Measurements from ENCODE around the gene HCRT. TPM values are rescaled to one million over a fixed set of nuclear protein-coding genes. Genes with fewer than 3 reads are reported as not detected.

The HCRT gene
- total and polyA plus RNA-seq, 2 of the 8 experiments (the other 6 are each of a cell fraction or from before 2014, with no cell fraction given) = not detected

- no peaks in the 10 kb centered on the region for H3K4me1 ChIP-seq (replicated peaks in 1 of 4; ENCODE audit: control insufficient read depth in 3 of 4, insufficient read depth in 4 of 4, low read length in 3 of 4)
- no peak overlapping the region for H2BK20ac ChIP-seq (ENCODE audit: low read length)
- TF ChIP-seq KDM4A (IDR thresholded peaks at IDR 0.05; ENCODE audit: low read depth, low read length, severe bottlenecking) = no peak
- no peak for TF ChIP-seq POU5F1 (IDR thresholded peaks at IDR 0.05; ENCODE audit: low read depth, low read length)
- TF ChIP-seq CHD1 (IDR thresholded peaks at IDR 0.05; ENCODE audit: low read depth, low read length) = no peak
- no peak for TF ChIP-seq NRF1 (IDR thresholded peaks at IDR 0.05; ENCODE audit: low read depth, low read length)
- no peak for TF ChIP-seq SIX5 (IDR thresholded peaks at IDR 0.05; ENCODE audit: low read depth, low read length)
- no peak for TF ChIP-seq SP2 (IDR thresholded peaks at IDR 0.05; ENCODE audit: low read length)
- TF ChIP-seq NANOG (IDR thresholded peaks at IDR 0.05; ENCODE audit: insufficient read depth, low read depth, low read length, poor library complexity, severe bottlenecking) = no peak
- TF ChIP-seq FOSL1 (IDR thresholded peaks at IDR 0.05; ENCODE audit: insufficient read depth, low read depth, low read length) = no peak
- TF ChIP-seq SIN3A (conservative IDR thresholded peaks at IDR 0.05 in 1 of 2, IDR thresholded peaks at IDR 0.05 in 1 of 2; ENCODE audit: low read depth in 1 of 2, low read length in 2 of 2) = no peak
- no peak for TF ChIP-seq TEAD4 (IDR thresholded peaks at IDR 0.05; ENCODE audit: low read depth, low read length)
- H3K9ac ChIP-seq (replicated peaks in 1 of 4; ENCODE audit: extremely low read depth in 1 of 4, low read depth in 3 of 4, low read length in 3 of 4) = no peak overlapping the region
- FAIRE-seq (no peak), DNase-seq (ENCODE audit: low read depth in 1 of 2, low spot score in 2 of 2) (no peak)
- no peak overlapping the region for H3K4me2 ChIP-seq (ENCODE audit: insufficient read depth in 1 of 2, low read depth in 2 of 2, low read length in 2 of 2)
- H2BK5ac ChIP-seq (ENCODE audit: low read depth, low read length) = no peak overlapping the region
- H2BK15ac ChIP-seq (ENCODE audit: low read length) = no peak overlapping the region
- H4K5ac ChIP-seq (ENCODE audit: insufficient read length, low read depth, low read length) = no peak overlapping the region
- H3K79me1 ChIP-seq (ENCODE audit: low read depth, low read length) = no peaks in the 10 kb centered on the region; the same call in none of the 2 replicates
- no peak overlapping the region for H4K91ac ChIP-seq (replicated peaks; ENCODE audit: insufficient read length, low read length)
- 89% methylated on average over 5 of the region's 5 CpGs; no CpG with 5 or more reads in 1 of the 2 experiments for WGBS, 2 experiments (ENCODE audit: extremely low coverage in 1 of 2, insufficient coverage in 1 of 2, insufficient read length in 1 of 2, insufficient replicate concordance in 2 of 2, low coverage in 1 of 2, low lambda C conversion rate in 2 of 2, missing lambda C conversion rate in 1 of 2)
- peaks cover 0 to 4% (median 1%) of the 10 kb centered on the region in 4 experiments; a peak in 1 of 8 replicates for H3K36me3 ChIP-seq (ENCODE audit: control insufficient read depth in 2 of 4, insufficient read depth in 4 of 4, low read length in 3 of 4)
- H2BK12ac ChIP-seq (ENCODE audit: low read depth, low read length) = no peak overlapping the region
- H2BK120ac ChIP-seq (replicated peaks; ENCODE audit: low read depth, low read length) = no peak overlapping the region
- H3K14ac ChIP-seq (ENCODE audit: insufficient read length) = no peak overlapping the region
- no peak overlapping the region for H2AK5ac ChIP-seq (ENCODE audit: low read depth, low read length)
- H3K23ac ChIP-seq (ENCODE audit: insufficient read length) = no peak overlapping the region
- H3K4ac ChIP-seq (replicated peaks; ENCODE audit: insufficient read length, low read depth, low read length) = no peak overlapping the region
- no peak overlapping the region for H2AFZ ChIP-seq (ENCODE audit: low read length)
- no peak overlapping the region for H3K18ac ChIP-seq (ENCODE audit: extremely low read depth, low read length)
- no peak overlapping the region for H3K56ac ChIP-seq (replicated peaks; ENCODE audit: insufficient read length, low read depth, low read length)
- H4K20me1 ChIP-seq (replicated peaks in 1 of 2; ENCODE audit: control insufficient read depth in 1 of 2, insufficient read depth in 2 of 2, low read length in 2 of 2) = no peaks in the 10 kb centered on the region
- POLR2A ChIA-PET (ENCODE audit: partially characterized antibody) = interaction anchor here (1.0 kb wide), 1 partner anchor 9 kb away, joined by 3 read pairs; no protein-coding TSS in a partner anchor
- H3K9me3 ChIP-seq (ENCODE audit: insufficient read depth in 2 of 2, low read depth in 1 of 2, low read length in 1 of 2) = no peaks in the 10 kb centered on the region
- no peaks in the 10 kb centered on the region for H3K27me3 ChIP-seq (replicated peaks in 1 of 4; ENCODE audit: control insufficient read depth in 3 of 4, extremely low read depth in 1 of 4, insufficient read depth in 3 of 4, low read length in 3 of 4)
- CTCF ChIA-PET (ENCODE audit: partially characterized antibody) = interaction anchor here (0.6 to 1.2 kb wide), 4 partner anchors 21 to 76 kb away, joined by 3 to 5 read pairs (median 3); no protein-coding TSS in a partner anchor
- H3K4me3 ChIP-seq (ENCODE audit: extremely low read depth in 1 of 4, insufficient read depth in 2 of 4, low read depth in 3 of 4, low read length in 4 of 4) = no peak overlapping the region
- H3K27ac ChIP-seq (ENCODE audit: low read depth, low read length) = no peak overlapping the region
- no peaks in the 10 kb centered on the region for H3K23me2 ChIP-seq (ENCODE audit: low read depth, low read length)
- peaks cover 0 to 5% of the 10 kb centered on the region in 2 experiments; a peak in 2 of 4 replicates for H3K79me2 ChIP-seq (ENCODE audit: control insufficient read depth in 1 of 2, insufficient read depth in 2 of 2, low read length in 2 of 2)
- H4K8ac ChIP-seq (ENCODE audit: extremely low read depth, insufficient read depth, low read length) = no peak overlapping the region
Measured at GRCh38 chr17:42230225-42230624, 45.0 kb upstream of the HCRT start.

Measured in H1 (cell line).